ENCODE results near the gene KRTAP1-4.

DNA sequence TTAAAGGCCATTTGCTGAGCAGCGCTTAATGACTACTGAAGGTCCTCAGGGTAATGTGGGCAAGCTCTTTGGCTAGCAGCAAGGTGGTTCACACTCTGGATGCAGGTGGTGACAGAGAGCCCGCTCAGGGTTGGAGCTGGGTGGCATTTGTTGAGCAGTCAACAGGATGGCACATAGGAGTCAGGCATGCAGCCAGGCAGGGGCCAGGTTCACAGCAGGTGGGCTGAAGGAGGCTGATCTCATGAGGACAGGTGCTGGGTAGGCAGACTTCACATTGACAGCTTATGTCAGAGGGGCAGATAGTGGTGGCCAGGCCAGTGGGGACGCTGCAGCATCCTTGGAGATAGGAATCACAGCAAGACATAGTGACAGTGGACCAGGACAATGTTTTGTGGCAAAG is 25.6 kb downstream of the KRTAP1-4 start:
- TF ChIP-seq EZH2 (IDR thresholded peaks at IDR 0.05; ENCODE audit: insufficient read depth, poor library complexity, severe bottlenecking) (no peak), EZH2phosphoT487 (IDR thresholded peaks at IDR 0.05; ENCODE audit: insufficient read depth, low read depth) (no peak)

Data from GM23248 (cell line).